ENCODE measurements around the gene PLEKHA8. TPM values are rescaled to one million over a fixed set of nuclear protein-coding genes. Genes with fewer than 3 reads are reported as not detected.

Gene PLEKHA8
- total RNA-seq, 1 donor from 2014 or later, result 62.7 TPM

GRCh38 chr7:30148951-30149459, 120.8 kb downstream of the PLEKHA8 start:
- Histone ChIP-seq H2AFZ (replicated peaks) (no peak overlapping the region), H3K9ac (no peak overlapping the region), H3K4me1 (peaks cover 23% of the 10 kb centered on the region), H3K27me3 (no peaks in the 10 kb centered on the region), H3K4me3 (no peak overlapping the region), H3F3A (ENCODE audit: low read depth) (peaks cover 4% of the 10 kb centered on the region), H3K4me2 (no peak overlapping the region), H4K20me1 (ENCODE audit: low read depth) (peaks cover 15% of the 10 kb centered on the region), H3K36me3 (no peaks in the 10 kb centered on the region), H3K27ac (no peak overlapping the region), H3K79me2 (ENCODE audit: low read depth) (peaks cover 7% of the 10 kb centered on the region), H3K9me3 (ENCODE audit: low read depth) (no peaks in the 10 kb centered on the region)
- H3K27me3 Mint-ChIP-seq (ENCODE audit: insufficient read depth, low read depth), result no peaks in the 10 kb centered on the region
- no peak overlapping the region for H3K27ac Mint-ChIP-seq
- DNase-seq (ENCODE audit: low spot score), result no peak
- no peak overlapping the region for H3K4me3 Mint-ChIP-seq
- no peaks in the 10 kb centered on the region for H3K9me3 Mint-ChIP-seq
- TF ChIP-seq CTCF (IDR thresholded peaks at IDR 0.05) (no peak), EZH2 (IDR thresholded peaks at IDR 0.05) (no peak), EZH2phosphoT487 (IDR thresholded peaks at IDR 0.05) (no peak)
- no peaks in the 10 kb centered on the region for H3K4me1 Mint-ChIP-seq
- peaks cover 6% of the 10 kb centered on the region for H3K36me3 Mint-ChIP-seq

DNA sequence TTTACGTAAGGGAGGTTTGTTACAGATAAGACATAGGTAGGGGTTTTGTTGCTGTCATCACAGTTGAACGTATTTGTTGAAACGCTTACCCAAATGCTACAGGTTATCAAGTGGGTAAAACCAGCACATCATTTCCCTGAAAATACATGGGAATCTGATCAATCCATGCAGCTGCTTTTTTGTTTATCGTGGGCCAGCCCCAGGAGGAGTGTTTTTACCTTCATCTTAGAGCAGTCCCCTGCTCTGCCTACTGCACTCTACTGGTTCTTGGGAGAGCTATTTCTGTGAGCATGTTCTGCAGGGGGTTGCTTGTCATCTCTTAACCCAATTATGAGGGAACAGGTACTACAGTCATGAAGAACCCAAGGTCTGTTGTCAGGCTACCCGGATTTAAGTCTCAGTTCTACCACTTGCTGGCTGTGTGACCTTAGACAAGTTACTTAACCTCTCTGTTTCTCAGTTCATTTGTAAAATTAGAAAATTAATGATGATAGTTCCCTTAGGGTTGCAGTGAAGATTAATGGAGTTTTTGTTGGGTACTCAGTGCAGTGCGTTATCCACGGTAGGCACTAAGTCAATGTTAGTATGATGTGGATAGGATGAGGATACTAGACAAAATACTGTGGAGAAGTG, 121.5 kb downstream of the PLEKHA8 start:
- H3K79me2 ChIP-seq (ENCODE audit: low read depth), result peaks cover 7% of the 10 kb centered on the region
- peaks cover 15% of the 10 kb centered on the region for H4K20me1 ChIP-seq (ENCODE audit: low read depth)
- no peak overlapping the region for H3K9ac ChIP-seq
- TF ChIP-seq CTCF (IDR thresholded peaks at IDR 0.05) (no peak), EZH2phosphoT487 (IDR thresholded peaks at IDR 0.05) (no peak), EZH2 (IDR thresholded peaks at IDR 0.05) (no peak)
- Mint-ChIP-seq H3K9me3 (no peaks in the 10 kb centered on the region), H3K4me3 (no peak overlapping the region), H3K4me1 (no peaks in the 10 kb centered on the region), H3K36me3 (peaks cover 6% of the 10 kb centered on the region), H3K27ac (no peak overlapping the region), H3K27me3 (ENCODE audit: insufficient read depth, low read depth) (no peaks in the 10 kb centered on the region)
- no peak overlapping the region for H2AFZ ChIP-seq (replicated peaks)
- peaks cover 4% of the 10 kb centered on the region for H3F3A ChIP-seq (ENCODE audit: low read depth)
- H3K4me1 ChIP-seq, result peaks cover 23% of the 10 kb centered on the region
- H3K9me3 ChIP-seq (ENCODE audit: low read depth), result no peaks in the 10 kb centered on the region
- no peaks in the 10 kb centered on the region for H3K36me3 ChIP-seq
- no peak overlapping the region for H3K27ac ChIP-seq
- no peak overlapping the region for H3K4me3 ChIP-seq
- H3K27me3 ChIP-seq, result no peaks in the 10 kb centered on the region
- DNase-seq (ENCODE audit: low spot score), result no peak
- H3K4me2 ChIP-seq, result no peak overlapping the region

DNA sequence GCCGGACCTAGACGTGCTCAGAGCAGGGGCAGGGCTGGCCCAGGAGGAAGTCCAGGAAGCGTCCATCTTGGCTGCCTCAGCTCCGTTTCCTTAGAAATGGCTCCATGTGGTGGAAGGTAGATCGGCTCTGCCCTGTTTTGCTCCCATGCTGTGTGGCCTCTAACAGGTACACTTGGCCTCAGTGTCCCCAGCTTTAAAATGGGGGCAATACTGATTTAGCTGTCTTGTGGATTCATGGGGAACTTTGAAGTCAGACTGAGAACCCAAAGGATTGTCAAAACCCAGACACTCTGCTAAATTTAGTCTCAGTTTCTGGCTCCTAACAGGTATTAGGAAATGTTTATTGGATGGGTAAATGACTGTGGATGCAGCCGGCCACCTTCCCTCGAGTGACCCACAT, 122.5 kb downstream of the PLEKHA8 start:
- Histone ChIP-seq H3K4me1 (peaks cover 19% of the 10 kb centered on the region), H4K20me1 (ENCODE audit: low read depth) (peaks cover 11% of the 10 kb centered on the region), H3K4me2 (no peak overlapping the region), H3K27me3 (no peaks in the 10 kb centered on the region), H3K79me2 (ENCODE audit: low read depth) (no peaks in the 10 kb centered on the region), H2AFZ (replicated peaks) (no peak overlapping the region), H3K36me3 (no peaks in the 10 kb centered on the region), H3K9ac (no peak overlapping the region), H3K4me3 (no peak overlapping the region), H3K9me3 (ENCODE audit: low read depth) (no peaks in the 10 kb centered on the region), H3K27ac (no peak overlapping the region), H3F3A (ENCODE audit: low read depth) (peaks cover 4% of the 10 kb centered on the region)
- Mint-ChIP-seq H3K9me3 (no peaks in the 10 kb centered on the region), H3K27ac (no peak overlapping the region), H3K36me3 (peaks cover 6% of the 10 kb centered on the region), H3K27me3 (ENCODE audit: insufficient read depth, low read depth) (peaks cover 2% of the 10 kb centered on the region), H3K4me1 (no peaks in the 10 kb centered on the region), H3K4me3 (no peak overlapping the region)
- TF ChIP-seq EZH2phosphoT487 (IDR thresholded peaks at IDR 0.05) (no peak), CTCF (IDR thresholded peaks at IDR 0.05) (no peak), EZH2 (IDR thresholded peaks at IDR 0.05) (no peak)
- DNase-seq (ENCODE audit: low spot score), result no peak
